Mucosa of stomach (tissue), 1 donor: ENCODE results near the gene LMAN2.

ENCODE experiments used
- H3K27me3 ChIP-seq: one replicate; pipeline ENCODE4 v1.7.0; 2013; ENCODE audit warnings: mild to moderate bottlenecking, low read length; ENCODE audit not compliant: control insufficient read depth, insufficient read depth
- H3K36me3 ChIP-seq: one replicate; pipeline ENCODE4 v1.7.0; 2013; ENCODE audit warnings: low read length; ENCODE audit not compliant: control insufficient read depth, insufficient read depth
- H3K4me1 ChIP-seq: one replicate; pipeline ENCODE4 v1.7.0; 2013; ENCODE audit warnings: mild to moderate bottlenecking, low read length; ENCODE audit not compliant: control insufficient read depth, insufficient read depth
- H3K4me3 ChIP-seq: one replicate; pipeline ENCODE4 v1.7.0; 2013; ENCODE audit warnings: low read length
- H3K9ac ChIP-seq: one replicate; pipeline ENCODE4 v1.7.0; 2013; ENCODE audit warnings: mild to moderate bottlenecking, low read length, moderate library complexity
- H3K9me3 ChIP-seq: one replicate; pipeline ENCODE4 v1.7.0; 2013; ENCODE audit warnings: mild to moderate bottlenecking, low read length, moderate library complexity; ENCODE audit not compliant: control insufficient read depth
- donor health status: Pancreatic carcinoma.

The LMAN2 gene

DNA sequence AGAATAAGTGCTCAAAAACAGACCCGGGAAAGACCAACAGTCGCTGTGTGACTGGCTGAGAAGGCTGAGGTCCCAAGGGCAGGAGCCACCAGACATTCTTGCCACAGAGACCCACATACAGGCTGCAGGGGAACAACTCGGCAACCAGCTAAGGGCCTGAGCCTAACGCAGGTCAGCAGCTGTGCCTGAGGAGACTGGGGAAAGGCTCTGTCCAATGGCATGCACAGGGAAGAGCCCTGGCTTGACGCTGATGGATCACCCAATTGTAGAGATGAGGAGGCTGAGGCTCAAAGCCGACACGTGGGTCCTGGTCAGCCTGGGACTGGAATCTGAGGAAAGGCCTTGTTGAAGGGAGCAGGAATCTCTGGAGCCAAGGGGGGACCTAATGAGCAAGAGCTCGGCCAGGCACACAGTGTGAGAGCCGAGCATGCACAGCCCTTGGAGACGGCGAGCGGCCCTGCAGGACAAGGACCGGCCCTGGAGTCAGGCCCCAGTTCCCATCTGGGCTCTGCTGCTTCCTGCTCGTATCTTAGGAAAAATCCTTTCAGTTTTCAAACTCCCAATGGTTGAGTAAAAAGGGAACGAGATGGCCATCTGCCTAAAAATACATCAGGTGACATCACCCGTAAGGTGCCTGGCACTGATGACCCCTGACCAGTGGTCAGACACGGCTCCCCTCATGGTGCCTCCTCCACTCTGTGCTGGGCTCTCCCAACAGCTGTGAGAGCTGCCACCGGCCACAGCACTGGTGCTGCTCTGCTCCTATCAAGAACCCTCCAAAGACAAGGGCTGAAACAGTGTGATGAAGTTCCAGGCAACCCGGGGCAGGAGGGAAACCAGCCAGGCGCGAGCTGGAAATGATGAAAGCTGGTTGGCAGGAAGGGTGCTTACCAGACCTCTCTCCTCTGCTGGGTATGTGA, 16.4 kb downstream of the LMAN2 start:
- no peaks in the 10 kb centered on the region for H3K9me3 ChIP-seq
- peaks cover 29% of the 10 kb centered on the region for H3K36me3 ChIP-seq
- no peaks in the 10 kb centered on the region for H3K4me1 ChIP-seq
- no peak overlapping the region for H3K4me3 ChIP-seq
- H3K27me3 ChIP-seq: no peaks in the 10 kb centered on the region
- no peak overlapping the region for H3K9ac ChIP-seq

DNA sequence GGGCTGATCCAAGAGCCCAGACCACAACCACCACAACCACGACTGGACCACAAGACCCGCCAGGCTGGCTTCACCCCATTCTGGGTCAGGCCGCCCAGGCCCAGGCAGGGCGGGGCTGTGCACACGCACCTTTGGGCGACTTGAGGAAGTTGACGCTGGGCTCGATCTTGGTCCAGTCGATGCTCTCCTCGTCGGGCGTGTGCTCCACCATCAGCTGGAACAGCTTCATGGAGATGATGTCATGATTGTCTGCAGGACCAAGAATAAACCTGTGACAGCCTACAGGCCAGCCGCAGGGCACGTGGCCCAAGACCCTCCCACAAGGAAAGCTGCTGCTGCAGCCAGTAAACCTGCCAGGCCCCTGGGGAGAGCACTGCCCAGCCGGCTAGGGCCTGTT, 17.3 kb downstream of the LMAN2 start:
- Histone ChIP-seq H3K4me1 (no peaks in the 10 kb centered on the region), H3K9me3 (no peaks in the 10 kb centered on the region), H3K27me3 (no peaks in the 10 kb centered on the region), H3K4me3 (no peak overlapping the region), H3K36me3 (peaks cover 29% of the 10 kb centered on the region), H3K9ac (no peak overlapping the region)

DNA sequence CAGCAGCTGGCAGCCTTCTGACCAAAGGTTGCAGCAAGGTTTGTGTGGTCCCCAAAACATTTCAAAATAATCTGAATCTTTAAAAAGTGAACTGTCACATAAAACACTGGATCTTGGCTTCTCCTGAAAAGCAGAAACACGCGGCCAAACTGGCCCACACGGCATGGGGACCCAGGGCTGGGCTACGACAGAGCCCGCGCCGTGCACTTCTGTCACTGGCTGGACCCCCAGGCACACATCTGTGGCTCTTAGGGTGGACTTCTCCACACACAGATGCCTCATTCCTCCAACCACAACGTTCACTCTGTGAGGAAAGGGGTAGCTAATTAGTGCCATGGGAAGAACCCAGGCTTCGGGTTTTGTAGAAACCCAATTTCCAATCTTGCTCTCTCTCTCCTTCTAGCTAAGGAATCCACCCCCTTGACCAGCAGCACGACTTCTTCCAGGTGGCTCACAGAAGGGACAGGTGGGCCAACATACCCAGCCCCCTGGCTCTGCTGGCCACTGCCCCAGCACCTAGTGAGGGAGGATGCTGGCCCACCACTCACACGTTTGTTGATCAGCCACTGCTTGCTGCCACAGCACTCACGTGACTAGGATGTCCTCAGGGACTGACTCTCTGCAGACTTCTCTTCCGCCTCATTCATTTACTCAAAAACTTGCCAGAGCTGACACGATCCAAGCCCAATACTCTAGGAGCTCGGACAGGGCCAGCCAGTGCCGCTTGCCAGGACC, 17.9 kb downstream of the LMAN2 start:
- Histone ChIP-seq H3K36me3 (peaks cover 29% of the 10 kb centered on the region), H3K4me3 (no peak overlapping the region), H3K9ac (no peak overlapping the region), H3K9me3 (no peaks in the 10 kb centered on the region), H3K4me1 (no peaks in the 10 kb centered on the region), H3K27me3 (no peaks in the 10 kb centered on the region)

DNA sequence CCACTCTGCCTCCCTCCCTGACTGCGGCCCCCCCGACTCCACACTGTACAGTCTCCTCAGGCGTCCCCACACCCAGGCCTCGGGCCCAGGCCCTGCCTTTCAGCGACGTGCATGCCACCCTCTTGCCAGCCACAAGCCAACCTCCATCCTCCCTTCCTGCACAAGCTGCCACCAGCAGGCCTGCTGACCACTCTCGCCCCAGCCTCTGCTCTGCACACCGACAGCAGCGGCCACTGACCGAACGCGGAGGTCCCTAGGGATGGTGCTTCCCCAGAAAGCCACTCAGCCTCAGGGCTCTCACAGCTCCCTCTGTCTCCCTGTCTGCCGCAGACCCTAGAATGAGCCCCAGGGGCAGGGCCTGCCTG, 18.6 kb downstream of the LMAN2 start:
- Histone ChIP-seq H3K36me3 (peaks cover 29% of the 10 kb centered on the region), H3K9ac (no peak overlapping the region), H3K4me1 (no peaks in the 10 kb centered on the region), H3K4me3 (no peak overlapping the region), H3K27me3 (no peaks in the 10 kb centered on the region), H3K9me3 (no peaks in the 10 kb centered on the region)

DNA sequence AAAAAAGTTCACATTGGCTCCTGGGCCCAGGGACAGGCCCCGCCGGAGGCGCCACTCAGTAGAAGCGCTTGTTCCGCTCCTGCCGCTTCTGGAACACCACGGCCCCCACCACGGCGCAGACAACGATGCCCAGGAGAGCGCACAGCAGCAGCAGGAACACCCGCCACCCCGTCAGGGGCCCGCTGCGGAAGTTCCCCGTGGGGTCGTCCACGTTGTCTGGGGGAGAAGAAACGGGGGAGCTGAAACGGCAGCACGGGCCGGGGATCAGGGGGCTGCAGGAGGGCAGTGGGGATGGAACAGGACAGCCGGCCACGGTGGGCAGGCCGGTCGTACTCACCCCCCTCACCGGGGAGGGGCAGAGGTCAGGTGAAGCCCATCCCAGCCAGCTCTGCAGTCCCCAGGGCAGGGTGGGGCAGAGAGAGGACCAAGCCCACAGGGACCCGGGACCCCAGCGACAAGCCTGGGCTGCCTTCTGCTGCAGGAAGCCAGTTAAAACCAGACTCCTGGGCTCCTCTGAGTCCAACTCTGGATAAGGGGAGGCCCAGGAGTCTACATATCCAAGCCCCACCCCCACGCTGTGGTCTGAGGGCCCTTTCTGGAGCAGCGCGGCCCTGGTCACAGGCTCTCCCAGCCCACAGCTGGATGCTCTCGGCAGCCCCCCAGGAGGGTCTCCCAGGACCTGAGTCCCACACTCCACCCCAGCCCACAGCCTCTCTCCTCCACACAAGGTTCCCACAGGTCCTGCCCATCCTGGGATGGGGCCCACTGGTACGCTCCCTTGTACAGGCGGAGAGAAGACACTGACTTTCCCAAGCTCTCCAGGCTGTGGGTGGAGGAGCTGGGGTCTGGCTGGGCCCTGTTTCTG, 19.2 kb downstream of the LMAN2 start:
- Histone ChIP-seq H3K27me3 (no peaks in the 10 kb centered on the region), H3K9ac (no peak overlapping the region), H3K4me3 (no peak overlapping the region), H3K9me3 (no peaks in the 10 kb centered on the region), H3K36me3 (peaks cover 29% of the 10 kb centered on the region), H3K4me1 (peaks cover 3% of the 10 kb centered on the region)

DNA sequence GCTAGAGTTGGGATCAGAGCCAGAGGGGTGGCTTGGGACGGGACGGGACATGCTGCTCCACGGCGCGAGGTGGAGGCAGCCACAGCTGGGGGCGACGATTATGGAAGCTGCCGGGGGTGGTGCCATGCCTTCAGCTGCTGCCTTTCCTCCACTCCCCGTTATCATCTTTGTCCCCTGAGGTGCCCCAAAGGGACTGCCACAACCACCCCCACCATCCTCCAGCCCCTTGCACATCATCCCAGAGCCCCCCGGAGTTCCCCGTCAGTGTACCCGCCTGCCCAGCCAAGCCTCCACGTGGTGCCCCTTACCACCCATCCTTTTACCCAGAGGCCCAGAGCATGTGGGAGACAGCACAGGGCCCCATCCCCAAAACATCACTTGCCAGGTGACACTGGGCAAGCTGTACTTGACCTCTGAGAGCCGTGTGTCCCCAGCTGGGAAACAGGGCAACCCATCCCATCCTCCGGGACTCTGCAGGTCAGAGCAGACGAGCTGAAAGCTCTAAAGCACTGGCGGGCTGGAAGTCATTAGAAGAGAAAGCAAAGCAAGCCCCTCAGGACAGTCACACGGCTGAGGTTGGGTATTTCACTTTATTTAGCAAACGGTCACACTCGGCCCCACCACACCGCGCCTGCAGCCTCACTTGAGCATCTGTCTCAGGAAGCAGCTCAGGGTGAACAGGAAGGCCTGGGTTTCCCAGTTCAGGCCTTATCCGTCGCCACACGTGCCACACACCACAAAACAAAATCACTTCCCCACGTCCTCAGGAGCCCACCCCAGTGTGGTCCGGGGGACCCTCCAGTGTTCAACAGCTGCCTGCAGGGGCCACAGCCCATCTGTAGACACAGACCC, 20.3 kb downstream of the LMAN2 start:
- Histone ChIP-seq H3K36me3 (peaks cover 28% of the 10 kb centered on the region), H3K4me1 (peaks cover 4% of the 10 kb centered on the region), H3K27me3 (no peaks in the 10 kb centered on the region), H3K9me3 (no peaks in the 10 kb centered on the region), H3K4me3 (no peak overlapping the region), H3K9ac (no peak overlapping the region)

DNA sequence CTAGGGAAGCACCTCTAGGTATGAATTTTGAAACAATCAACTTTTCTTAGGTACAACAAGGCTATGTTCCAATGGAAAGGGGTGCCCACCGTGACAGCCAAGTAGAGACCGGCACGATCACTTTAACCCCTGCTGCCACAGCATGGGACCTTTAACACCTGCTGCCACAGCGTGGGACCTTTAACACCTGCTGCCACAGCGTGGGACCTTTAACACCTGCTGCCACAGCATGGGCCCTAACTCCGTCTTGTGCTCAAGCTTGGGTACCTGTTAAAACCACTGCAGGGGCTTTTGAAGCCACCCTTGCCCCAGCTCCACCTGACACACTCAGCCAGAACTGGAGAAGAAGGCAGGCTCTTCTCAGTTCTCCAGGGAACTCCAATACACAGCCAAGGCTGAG, 21.6 kb downstream of the LMAN2 start:
- no peaks in the 10 kb centered on the region for H3K27me3 ChIP-seq
- H3K36me3 ChIP-seq: peaks cover 19% of the 10 kb centered on the region
- no peak overlapping the region for H3K4me3 ChIP-seq
- no peaks in the 10 kb centered on the region for H3K9me3 ChIP-seq
- H3K4me1 ChIP-seq: peaks cover 15% of the 10 kb centered on the region
- no peak overlapping the region for H3K9ac ChIP-seq

DNA sequence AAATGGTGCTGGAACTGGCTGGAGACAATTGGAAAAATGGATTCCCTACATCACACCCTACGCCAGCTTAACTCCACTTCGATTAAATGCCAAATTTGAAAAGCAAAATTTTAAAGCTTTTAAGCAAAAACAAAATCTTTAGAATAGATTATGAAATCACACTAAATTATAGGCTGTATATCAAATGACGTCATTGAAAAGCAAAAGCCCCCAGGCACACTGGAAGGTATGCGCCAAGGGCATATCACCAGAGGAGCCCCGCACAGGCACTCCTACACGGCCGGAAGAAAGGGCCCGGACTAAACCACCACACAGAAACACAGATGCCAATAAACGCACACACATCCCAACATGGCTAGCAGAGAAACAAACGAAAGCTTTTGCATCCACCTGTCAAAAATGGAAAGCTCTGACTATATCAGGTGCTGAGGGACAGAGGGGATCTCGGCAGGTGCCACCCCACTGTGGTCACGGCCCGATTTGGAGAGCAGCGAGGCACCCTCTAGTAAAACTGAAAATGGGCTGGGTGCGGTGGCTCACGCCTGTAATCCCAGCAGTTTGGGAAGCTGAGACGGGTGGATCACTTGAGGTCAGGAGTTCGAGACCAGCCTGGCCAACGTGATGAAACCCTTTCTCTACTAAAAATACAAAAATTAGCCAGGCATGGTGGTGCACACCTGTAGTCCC, 22.8 kb downstream of the LMAN2 start:
- peaks cover 15% of the 10 kb centered on the region for H3K4me1 ChIP-seq
- H3K27me3 ChIP-seq: no peaks in the 10 kb centered on the region
- H3K4me3 ChIP-seq: no peak overlapping the region
- no peaks in the 10 kb centered on the region for H3K9me3 ChIP-seq
- no peak overlapping the region for H3K9ac ChIP-seq
- H3K36me3 ChIP-seq: peaks cover 10% of the 10 kb centered on the region

DNA sequence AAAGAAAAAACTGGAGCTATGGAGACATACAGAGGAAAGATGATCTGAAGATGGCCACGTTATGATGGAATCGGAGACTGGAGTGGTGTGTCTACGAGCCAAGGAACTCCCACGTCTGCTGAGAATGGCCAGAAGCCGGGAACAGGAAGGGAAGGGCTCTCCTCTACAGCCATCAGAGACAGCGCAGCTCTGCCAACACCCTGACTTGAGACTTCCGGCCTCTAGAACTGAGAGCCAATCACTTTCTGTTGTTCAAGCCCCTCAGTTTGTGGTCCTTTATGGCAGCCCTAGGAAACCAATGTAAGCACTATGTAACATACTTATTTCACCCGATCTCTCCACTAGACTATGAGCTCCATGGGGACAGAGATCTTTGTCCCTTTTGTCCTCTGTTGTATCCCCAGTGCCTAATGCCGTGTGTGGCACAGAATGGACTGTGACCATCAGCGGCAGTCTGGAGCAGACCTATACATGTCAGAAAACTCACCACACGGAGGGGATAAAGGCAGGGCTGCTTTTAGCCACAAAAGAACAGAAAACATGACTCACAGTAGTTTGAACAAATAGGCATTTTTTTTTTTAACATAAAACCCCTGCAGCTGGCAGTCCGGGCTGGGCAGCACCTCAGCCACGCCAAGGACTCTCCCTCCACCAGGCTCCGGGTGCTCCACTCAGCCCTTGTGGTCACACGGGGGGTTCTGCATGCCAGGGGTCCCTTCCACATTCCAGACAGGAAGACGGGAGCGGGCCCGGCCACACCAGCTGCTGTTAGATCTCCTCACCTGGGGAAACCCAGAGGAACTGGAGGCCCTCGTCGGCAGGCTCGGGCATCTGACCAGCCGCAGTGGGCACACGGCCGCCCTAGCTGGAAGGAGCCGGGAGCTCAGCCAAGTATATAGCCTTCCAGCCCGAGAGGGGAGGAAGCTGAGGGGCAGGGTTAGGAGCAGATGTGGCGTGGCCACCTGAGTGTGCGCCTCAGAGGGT, 23.6 kb downstream of the LMAN2 start:
- peaks cover 15% of the 10 kb centered on the region for H3K4me1 ChIP-seq
- H3K4me3 ChIP-seq: no peak overlapping the region
- H3K9ac ChIP-seq: peak overlapping the region; percentile 15
- no peaks in the 10 kb centered on the region for H3K27me3 ChIP-seq
- peaks cover 3% of the 10 kb centered on the region for H3K36me3 ChIP-seq
- no peaks in the 10 kb centered on the region for H3K9me3 ChIP-seq

DNA sequence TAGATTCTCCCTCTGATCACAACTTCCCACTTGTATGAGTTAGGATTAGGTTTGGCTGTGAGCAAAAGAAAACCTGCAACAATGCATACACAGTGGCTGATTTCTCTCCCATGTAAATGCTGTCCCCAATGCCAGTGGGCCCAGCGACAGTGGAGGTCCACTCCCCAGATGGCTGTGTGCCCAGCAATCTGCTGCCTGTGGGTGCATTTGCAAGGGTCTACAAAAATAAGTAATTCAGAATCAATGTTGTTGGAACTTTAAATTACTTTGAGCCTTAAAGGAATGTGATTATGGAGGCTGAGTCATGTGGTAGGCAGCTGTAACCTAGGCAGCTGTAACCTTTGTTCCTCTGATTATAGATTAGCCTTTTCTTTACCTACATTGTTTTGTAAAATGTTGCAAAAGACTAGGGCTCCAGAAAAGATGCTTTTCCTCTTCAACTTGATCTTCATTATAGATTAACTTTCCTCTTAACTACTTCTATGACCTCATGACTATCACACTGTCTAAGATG, 25.5 kb downstream of the LMAN2 start:
- no peak overlapping the region for H3K4me3 ChIP-seq
- H3K9ac ChIP-seq: peak overlapping the region; percentile 31
- H3K4me1 ChIP-seq: peaks cover 15% of the 10 kb centered on the region
- no peaks in the 10 kb centered on the region for H3K9me3 ChIP-seq
- no peaks in the 10 kb centered on the region for H3K27me3 ChIP-seq
- no peaks in the 10 kb centered on the region for H3K36me3 ChIP-seq
